ENCODE measurements around the gene MCCC1. TPM values are rescaled to one million over a fixed set of nuclear protein-coding genes. Genes with fewer than 3 reads are reported as not detected.

MCCC1 gene
- total RNA-seq, 1 donor from 2014 or later, result 31.6 TPM

GRCh38 chr3:183058351-183058750, 40.9 kb downstream of the MCCC1 start:
- ChIA-PET CTCF (no interaction called here), POLR2A (no interaction called here)
- intact Hi-C loops (cut with micrococcal nuclease), result no loop called here
- H3K36me3 Mint-ChIP-seq (ENCODE audit: low read depth), result peaks cover 25% of the 10 kb centered on the region
- no peaks in the 10 kb centered on the region for H3K27me3 Mint-ChIP-seq
- H3K9me3 Mint-ChIP-seq, result no peaks in the 10 kb centered on the region
- TF ChIP-seq CTCF (IDR thresholded peaks at IDR 0.05), result no peak
- no peak overlapping the region for H3K27ac Mint-ChIP-seq
- H3K4me1 Mint-ChIP-seq, result no peaks in the 10 kb centered on the region
- H3K4me3 Mint-ChIP-seq, result no peak overlapping the region
- ATAC-seq (ENCODE audit: low read depth) (no peak), DNase-seq (no peak)

GRCh38 chr3:183050706-183051105, 48.6 kb downstream of the MCCC1 start:
- TF ChIP-seq CTCF (IDR thresholded peaks at IDR 0.05), result no peak
- intact Hi-C loops (cut with micrococcal nuclease), result no loop called here
- Mint-ChIP-seq H3K27ac (no peak overlapping the region), H3K4me3 (no peak overlapping the region), H3K27me3 (no peaks in the 10 kb centered on the region), H3K9me3 (peaks cover 3% of the 10 kb centered on the region), H3K36me3 (ENCODE audit: low read depth) (peaks cover 42% of the 10 kb centered on the region), H3K4me1 (peaks cover 20% of the 10 kb centered on the region)
- POLR2A ChIA-PET, result no interaction called here
- DNase-seq (no peak), ATAC-seq (ENCODE audit: low read depth) (no peak)
- CTCF ChIA-PET, result no interaction called here

GRCh38 chr3:183046883-183047282, 52.4 kb downstream of the MCCC1 start:
- Mint-ChIP-seq H3K4me3 (no peak overlapping the region), H3K4me1 (peaks cover 33% of the 10 kb centered on the region), H3K9me3 (peaks cover 3% of the 10 kb centered on the region), H3K27ac (peak overlapping the region; percentile 15), H3K27me3 (no peaks in the 10 kb centered on the region), H3K36me3 (ENCODE audit: low read depth) (peaks cover 54% of the 10 kb centered on the region)
- CTCF ChIA-PET, result no interaction called here
- intact Hi-C loops (cut with micrococcal nuclease), result loop anchor here (10.0 kb wide), 1 partner anchor 332 kb away; no protein-coding TSS in a partner anchor
- TF ChIP-seq CTCF (IDR thresholded peaks at IDR 0.05), result no peak
- ATAC-seq (ENCODE audit: low read depth) (no peak), DNase-seq (no peak)
- POLR2A ChIA-PET, result interaction anchor here (0.5 to 0.7 kb wide), 2 partner anchors 192 to 287 kb away, joined by 3 to 6 read pairs; no protein-coding TSS in a partner anchor

GRCh38 chr3:183044547-183045229, 54.6 kb downstream of the MCCC1 start:
- DNase-seq, result no peak
- ChIA-PET CTCF (no interaction called here), POLR2A (no interaction called here)
- no peaks in the 10 kb centered on the region for H3K27me3 Mint-ChIP-seq
- H3K36me3 Mint-ChIP-seq (ENCODE audit: low read depth), result peaks cover 53% of the 10 kb centered on the region
- H3K4me1 Mint-ChIP-seq, result peaks cover 36% of the 10 kb centered on the region
- no peak for TF ChIP-seq CTCF (IDR thresholded peaks at IDR 0.05)
- intact Hi-C loops (cut with micrococcal nuclease), result loop anchor here (10.0 kb wide), 1 partner anchor 330 kb away; no protein-coding TSS in a partner anchor
- ATAC-seq (ENCODE audit: low read depth), result no peak
- H3K27ac Mint-ChIP-seq, result peak overlapping the region; percentile 36
- no peak overlapping the region for H3K4me3 Mint-ChIP-seq
- no peaks in the 10 kb centered on the region for H3K9me3 Mint-ChIP-seq

GRCh38 chr3:183038757-183039156, 60.5 kb downstream of the MCCC1 start:
- intact Hi-C loops (cut with micrococcal nuclease), result no loop called here
- POLR2A ChIA-PET, result no interaction called here
- Mint-ChIP-seq H3K27me3 (no peaks in the 10 kb centered on the region), H3K9me3 (no peaks in the 10 kb centered on the region), H3K36me3 (ENCODE audit: low read depth) (peaks cover 67% of the 10 kb centered on the region), H3K4me3 (no peak overlapping the region), H3K4me1 (peaks cover 3% of the 10 kb centered on the region), H3K27ac (no peak overlapping the region)
- no peak for TF ChIP-seq CTCF (IDR thresholded peaks at IDR 0.05)
- CTCF ChIA-PET, result no interaction called here
- DNase-seq (no peak), ATAC-seq (ENCODE audit: low read depth) (no peak)

Measured in activated B cell treated with CpG ODN at 0.5 μM for 24 hours (primary cell).